T-helper 2 cell treated with Interferon-gamma antibody and Interleukin-4, amounts not matched to agents 5 μg/mL and 100 μg/mL, for 36 hours (primary cell): Measurements from ENCODE around the gene LARP4.
A peak's percentile ranks its signal among the peaks of the same experiment; 100 is the strongest.
"Not testable (repeated sequence)": the region's sequence is repeated elsewhere in the genome, so short reads cannot be mapped to it uniquely, and the experiment has no call there.

Experiments used
- DNase-seq: peaks from one replicate; pipeline ENCODE4 v3.0.0; 2021; ENCODE audit warnings: low spot score
- H3K27ac Mint-ChIP-seq: one replicate; pipeline ENCODE4 v1.8.0; 2021; ENCODE audit warnings: mild to moderate bottlenecking, mixed read lengths
- H3K27me3 Mint-ChIP-seq: one replicate; pipeline ENCODE4 v1.8.0; 2021; ENCODE audit warnings: low read depth, mixed read lengths
- H3K36me3 Mint-ChIP-seq: one replicate; pipeline ENCODE4 v1.8.0; 2021; ENCODE audit warnings: low read depth, mixed read lengths
- H3K4me1 Mint-ChIP-seq: one replicate; pipeline ENCODE4 v1.8.0; 2021; ENCODE audit warnings: low read depth, mixed read lengths
- H3K4me3 Mint-ChIP-seq: one replicate; pipeline ENCODE4 v1.8.0; 2022; ENCODE audit warnings: mild to moderate bottlenecking, moderate library complexity, mixed read lengths
- H3K9me3 Mint-ChIP-seq: one replicate; pipeline ENCODE4 v1.8.0; 2021; ENCODE audit warnings: mixed read lengths

Gene LARP4

DNA sequence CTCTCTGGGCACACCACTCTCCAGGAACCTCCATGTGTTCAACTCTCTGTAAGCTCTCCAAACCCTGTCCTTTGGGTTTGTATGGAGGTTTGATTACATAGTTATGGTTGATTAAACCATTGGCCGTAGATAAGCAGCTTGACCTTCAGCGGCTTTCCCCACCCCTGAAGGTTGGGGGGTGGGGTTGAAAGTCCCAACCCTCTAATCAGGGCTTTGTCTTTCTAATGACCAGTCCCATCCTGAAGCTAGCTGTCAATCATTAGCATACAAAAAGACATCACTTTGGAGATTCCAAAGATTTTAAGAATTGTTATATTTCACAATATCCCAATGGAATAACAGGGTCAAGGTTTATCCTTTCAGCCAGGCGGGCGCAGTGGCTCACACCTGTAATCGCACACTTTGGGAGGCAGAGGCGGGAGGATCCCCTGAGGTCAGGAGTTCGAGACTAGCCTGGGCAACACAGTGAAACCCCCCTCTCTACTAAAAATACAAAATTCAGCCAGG lies 12.7 kb upstream of the LARP4 start:
- Mint-ChIP-seq H3K36me3 (no peaks in the 10 kb centered on the region), H3K4me3 (no peak overlapping the region), H3K9me3 (no peaks in the 10 kb centered on the region), H3K27ac (no peak overlapping the region), H3K27me3 (no peaks in the 10 kb centered on the region), H3K4me1 (peaks cover 2% of the 10 kb centered on the region)
- no peak for DNase-seq

DNA sequence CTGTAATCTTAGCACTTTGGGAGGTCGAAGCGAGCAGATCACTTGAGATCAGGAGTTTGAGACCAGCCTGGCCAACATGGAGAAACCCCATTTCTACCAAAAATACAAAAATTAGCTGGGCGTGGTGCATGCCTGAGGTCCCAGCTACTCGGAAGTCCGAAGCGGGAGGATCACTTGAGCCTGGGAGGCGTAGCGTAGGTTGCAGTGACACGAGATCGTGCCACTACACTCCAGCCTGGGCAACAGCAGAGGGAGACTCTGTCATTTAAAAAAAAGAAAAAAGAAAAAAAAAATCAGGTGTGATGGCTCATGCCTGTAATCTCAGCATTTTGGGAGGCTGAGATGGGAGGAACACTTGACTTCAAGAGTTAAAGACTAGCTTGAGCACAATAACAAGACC lies 11.9 kb upstream of the LARP4 start:
- H3K27ac Mint-ChIP-seq, H3K9me3 Mint-ChIP-seq, H3K4me1 Mint-ChIP-seq, H3K36me3 Mint-ChIP-seq, H3K4me3 Mint-ChIP-seq, DNase-seq, H3K27me3 Mint-ChIP-seq: not testable (repeated sequence)

DNA sequence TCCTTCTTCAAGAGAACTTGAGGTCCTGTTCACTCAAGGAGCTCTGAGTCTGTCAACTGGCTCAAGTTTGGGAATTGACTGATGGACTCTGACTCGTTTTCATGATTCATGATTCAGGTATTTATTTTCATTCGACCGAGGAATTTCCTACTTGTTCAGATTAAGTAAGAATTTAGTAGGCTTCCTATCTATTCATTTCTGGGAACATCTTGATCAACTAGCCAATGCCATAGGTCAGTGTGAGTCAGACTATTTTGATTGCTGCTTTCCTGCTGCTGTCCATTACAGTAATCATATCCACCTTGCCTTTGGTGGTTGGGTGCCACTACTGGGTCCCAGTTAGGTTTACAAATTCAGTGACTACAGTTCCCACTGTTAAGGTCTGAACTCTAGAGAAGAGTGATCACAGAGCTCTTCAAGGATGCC lies 10.4 kb upstream of the LARP4 start:
- H3K27me3 Mint-ChIP-seq: no peaks in the 10 kb centered on the region
- DNase-seq: no peak
- H3K4me3 Mint-ChIP-seq: no peak overlapping the region
- no peaks in the 10 kb centered on the region for H3K9me3 Mint-ChIP-seq
- peaks cover 2% of the 10 kb centered on the region for H3K4me1 Mint-ChIP-seq
- no peaks in the 10 kb centered on the region for H3K36me3 Mint-ChIP-seq
- H3K27ac Mint-ChIP-seq: no peak overlapping the region

DNA sequence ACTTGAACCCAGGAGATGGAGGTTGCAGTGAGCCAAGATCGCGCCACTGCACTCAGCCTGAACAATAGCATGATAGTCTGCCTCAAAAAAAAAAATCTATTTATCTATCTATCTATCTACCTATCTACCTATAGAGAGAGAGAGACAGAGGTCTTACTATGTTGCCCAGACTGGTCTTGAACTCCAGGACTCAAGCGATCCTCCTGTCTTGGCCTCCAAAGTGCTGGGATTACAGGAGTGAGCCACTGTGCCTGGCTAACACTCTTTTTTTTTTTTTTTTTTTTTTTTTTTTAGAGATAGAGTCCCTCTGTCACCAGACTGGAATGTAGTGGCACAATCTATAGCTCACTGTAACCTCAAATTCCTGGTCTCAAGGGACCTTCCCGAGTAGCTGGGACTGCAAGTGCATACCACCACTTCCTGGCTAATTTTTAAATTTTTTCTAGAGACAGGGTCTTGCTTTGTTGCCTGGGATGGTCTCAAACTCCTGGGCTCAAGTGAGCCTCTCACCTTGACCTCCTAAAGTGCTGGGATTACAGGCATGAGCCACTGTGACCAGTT lies 6.1 kb upstream of the LARP4 start:
- H3K9me3 Mint-ChIP-seq: peaks cover 5% of the 10 kb centered on the region
- H3K27me3 Mint-ChIP-seq: peaks cover 3% of the 10 kb centered on the region
- H3K27ac Mint-ChIP-seq: no peak overlapping the region
- H3K36me3 Mint-ChIP-seq: no peaks in the 10 kb centered on the region
- H3K4me1 Mint-ChIP-seq: peaks cover 1% of the 10 kb centered on the region
- DNase-seq: no peak
- H3K4me3 Mint-ChIP-seq: no peak overlapping the region

DNA sequence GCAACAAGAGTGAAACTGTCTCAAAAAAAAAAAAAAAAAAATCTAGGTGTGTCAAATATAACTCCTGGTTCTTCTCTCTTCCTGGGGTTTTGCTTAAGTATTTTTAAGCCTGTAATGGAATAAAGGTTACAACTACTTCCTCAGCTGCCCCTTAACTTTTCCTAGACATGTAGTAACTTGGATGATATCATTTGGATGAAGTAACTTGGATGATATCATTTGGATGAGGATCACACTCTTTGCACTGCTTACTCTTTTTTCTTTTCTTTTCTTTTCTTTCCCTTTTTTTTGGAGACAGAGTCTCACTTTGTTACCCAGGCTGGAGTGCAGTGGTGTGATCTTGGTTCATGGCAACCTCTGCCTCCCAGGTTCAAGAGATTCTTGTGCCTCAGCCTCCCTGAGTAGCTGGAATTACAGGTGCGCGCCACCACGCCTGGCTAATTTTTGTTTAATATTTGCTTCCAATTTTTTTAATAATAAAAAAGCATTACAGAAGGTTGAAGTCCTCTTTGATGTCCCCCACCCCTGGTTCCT lies 3.5 kb upstream of the LARP4 start:
- H3K36me3 Mint-ChIP-seq: peaks cover 8% of the 10 kb centered on the region
- H3K4me1 Mint-ChIP-seq: peaks cover 8% of the 10 kb centered on the region
- no peak for DNase-seq
- no peak overlapping the region for H3K27ac Mint-ChIP-seq
- H3K9me3 Mint-ChIP-seq: peaks cover 5% of the 10 kb centered on the region
- H3K4me3 Mint-ChIP-seq: no peak overlapping the region
- H3K27me3 Mint-ChIP-seq: peaks cover 3% of the 10 kb centered on the region

DNA sequence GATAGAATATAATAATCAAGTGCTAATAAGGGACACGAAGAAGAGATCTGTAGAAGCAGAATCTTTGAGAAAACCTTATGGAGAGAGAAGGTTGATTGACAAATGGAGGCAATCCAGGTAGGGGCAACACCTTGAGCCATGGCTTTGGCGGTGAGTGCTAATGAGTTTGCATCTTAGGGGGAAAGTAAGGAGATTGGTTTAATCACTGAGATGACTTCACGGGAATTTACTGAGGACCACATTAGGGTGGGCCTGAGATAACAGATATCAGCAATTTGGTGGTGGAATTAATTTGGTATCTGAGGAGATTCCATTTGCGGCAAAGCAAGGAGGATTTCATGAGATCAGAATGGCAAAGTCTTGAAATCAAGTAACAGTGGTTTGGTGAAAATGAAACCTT lies 1.8 kb upstream of the LARP4 start:
- H3K27ac Mint-ChIP-seq: peak overlapping the region; percentile 41
- H3K4me1 Mint-ChIP-seq: peaks cover 24% of the 10 kb centered on the region
- H3K36me3 Mint-ChIP-seq: peaks cover 13% of the 10 kb centered on the region
- H3K4me3 Mint-ChIP-seq: peak overlapping the region; percentile 65
- peaks cover 5% of the 10 kb centered on the region for H3K9me3 Mint-ChIP-seq
- no peak for DNase-seq
- peaks cover 3% of the 10 kb centered on the region for H3K27me3 Mint-ChIP-seq

DNA sequence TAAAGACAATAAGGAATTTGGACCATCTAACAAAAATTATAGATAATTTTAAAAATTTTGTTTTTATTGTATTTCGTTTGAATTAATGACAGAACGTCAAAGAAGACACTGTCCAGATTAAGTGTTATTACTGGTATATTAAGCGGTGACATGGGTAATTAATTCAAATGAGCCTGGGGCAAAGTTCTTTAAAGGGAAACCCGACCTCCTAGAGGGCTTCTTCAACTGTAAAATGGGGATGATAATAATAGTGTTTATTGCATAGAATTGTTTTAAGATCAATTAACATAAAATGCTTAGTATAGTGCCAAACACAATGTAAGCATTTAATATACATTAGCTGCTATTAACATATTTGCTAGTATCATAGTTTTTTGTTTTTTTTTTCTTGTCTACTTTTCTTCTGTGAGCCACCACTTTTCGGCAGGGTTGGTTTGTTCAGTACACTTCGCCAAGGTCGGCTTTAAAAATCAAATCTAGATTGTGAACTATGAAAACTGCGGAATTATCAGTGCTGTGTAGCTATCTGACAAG lies 514 bp upstream of the LARP4 start:
- H3K36me3 Mint-ChIP-seq: peaks cover 16% of the 10 kb centered on the region
- peaks cover 3% of the 10 kb centered on the region for H3K27me3 Mint-ChIP-seq
- peak overlapping the region; percentile 95 for H3K27ac Mint-ChIP-seq
- no peak for DNase-seq
- peaks cover 27% of the 10 kb centered on the region for H3K4me1 Mint-ChIP-seq
- H3K4me3 Mint-ChIP-seq: peak overlapping the region; percentile 98
- H3K9me3 Mint-ChIP-seq: peaks cover 5% of the 10 kb centered on the region

DNA sequence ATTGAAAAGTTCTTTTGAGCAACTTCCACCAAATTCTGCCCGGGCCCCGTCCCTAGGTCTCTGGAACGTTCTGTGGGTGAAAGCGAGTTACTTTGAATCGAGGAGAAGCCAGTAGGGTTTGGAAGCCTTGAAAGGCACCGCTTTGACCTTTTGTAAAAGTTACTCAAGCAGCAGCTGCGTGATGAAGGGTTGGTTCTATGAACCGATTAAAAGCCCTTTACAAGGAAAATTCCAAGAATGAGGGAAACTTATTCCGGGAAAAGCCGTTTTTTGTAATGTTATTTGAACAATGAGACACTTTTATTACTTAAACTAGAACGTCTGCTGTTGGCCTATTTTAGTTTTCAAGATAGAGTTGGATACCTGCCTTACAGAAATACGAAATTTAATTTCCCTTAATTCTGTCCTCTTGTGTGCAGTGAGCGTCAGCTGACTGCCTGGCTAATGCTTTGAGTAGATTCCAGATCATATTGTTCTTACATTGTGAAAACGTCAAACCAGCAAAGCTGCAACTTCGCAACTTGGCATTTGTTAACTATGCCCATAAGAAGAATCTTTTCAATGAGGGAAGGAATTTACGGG lies 906 bp downstream of the LARP4 start:
- DNase-seq: no peak
- peaks cover 16% of the 10 kb centered on the region for H3K36me3 Mint-ChIP-seq
- H3K4me1 Mint-ChIP-seq: peaks cover 27% of the 10 kb centered on the region
- peaks cover 5% of the 10 kb centered on the region for H3K9me3 Mint-ChIP-seq
- H3K4me3 Mint-ChIP-seq: peak overlapping the region; percentile 98
- peak overlapping the region; percentile 95 for H3K27ac Mint-ChIP-seq
- peaks cover 3% of the 10 kb centered on the region for H3K27me3 Mint-ChIP-seq

DNA sequence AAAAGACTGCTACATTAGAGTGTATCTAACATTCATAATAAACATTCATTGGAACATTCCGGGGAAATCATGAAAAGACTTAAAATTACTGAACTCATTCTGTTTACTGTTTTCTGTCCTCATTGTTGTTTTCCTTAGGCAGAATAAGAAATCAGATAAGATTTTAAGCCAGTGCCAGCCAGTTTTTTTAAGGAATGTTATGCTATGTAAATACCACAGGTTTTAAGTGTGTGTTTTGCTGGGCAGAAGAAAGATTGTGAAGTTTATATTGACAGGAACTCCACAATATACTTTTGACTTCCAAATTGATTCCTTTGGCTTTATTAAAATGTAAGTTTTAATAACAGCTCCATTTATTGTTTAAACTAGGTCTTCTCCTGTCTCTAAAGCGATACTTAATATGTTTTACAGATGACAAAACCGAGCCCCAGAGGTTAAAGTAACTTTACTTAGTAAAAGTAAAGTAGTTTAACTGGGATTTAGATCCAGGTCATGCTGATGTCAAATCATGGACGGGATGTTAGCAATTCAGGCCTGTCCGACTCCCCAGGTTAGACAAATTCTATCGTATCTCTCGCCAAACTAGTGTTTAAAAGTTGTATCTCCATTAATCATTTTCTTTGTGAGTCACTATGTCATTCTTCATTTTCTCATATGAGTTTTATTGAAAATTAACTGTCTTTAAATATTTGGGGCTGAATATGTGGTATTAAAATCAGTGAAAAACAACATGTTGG lies 1.7 kb downstream of the LARP4 start:
- no peak for DNase-seq
- Mint-ChIP-seq H3K36me3 (peaks cover 16% of the 10 kb centered on the region), H3K27ac (no peak overlapping the region), H3K4me3 (peak overlapping the region; percentile 98), H3K4me1 (peaks cover 27% of the 10 kb centered on the region), H3K27me3 (no peaks in the 10 kb centered on the region), H3K9me3 (peaks cover 5% of the 10 kb centered on the region)

DNA sequence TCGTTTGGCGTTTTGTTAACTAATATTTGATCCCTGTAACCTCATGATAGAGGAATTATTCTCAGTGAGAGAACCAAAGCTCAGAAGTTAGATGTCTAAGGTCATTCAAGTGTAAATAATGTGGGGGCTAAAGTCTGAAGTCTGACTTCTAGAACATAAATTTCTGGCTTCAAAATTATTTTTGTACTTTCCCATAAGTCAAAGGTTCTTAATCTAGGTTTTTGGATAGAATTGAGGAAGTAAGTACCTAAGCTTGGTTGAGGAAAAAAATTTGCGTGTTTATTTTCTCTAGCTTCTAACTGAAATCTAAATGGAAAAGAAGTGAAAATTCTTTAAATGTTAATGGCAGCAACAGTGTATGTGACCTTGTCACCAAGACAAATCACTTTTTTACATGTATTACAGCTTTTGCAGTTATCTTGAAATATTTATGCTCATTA lies 2.3 kb downstream of the LARP4 start:
- no peaks in the 10 kb centered on the region for H3K27me3 Mint-ChIP-seq
- H3K4me3 Mint-ChIP-seq: peak overlapping the region; percentile 98
- no peak overlapping the region for H3K27ac Mint-ChIP-seq
- DNase-seq: no peak
- peaks cover 5% of the 10 kb centered on the region for H3K9me3 Mint-ChIP-seq
- peaks cover 29% of the 10 kb centered on the region for H3K4me1 Mint-ChIP-seq
- peaks cover 19% of the 10 kb centered on the region for H3K36me3 Mint-ChIP-seq

DNA sequence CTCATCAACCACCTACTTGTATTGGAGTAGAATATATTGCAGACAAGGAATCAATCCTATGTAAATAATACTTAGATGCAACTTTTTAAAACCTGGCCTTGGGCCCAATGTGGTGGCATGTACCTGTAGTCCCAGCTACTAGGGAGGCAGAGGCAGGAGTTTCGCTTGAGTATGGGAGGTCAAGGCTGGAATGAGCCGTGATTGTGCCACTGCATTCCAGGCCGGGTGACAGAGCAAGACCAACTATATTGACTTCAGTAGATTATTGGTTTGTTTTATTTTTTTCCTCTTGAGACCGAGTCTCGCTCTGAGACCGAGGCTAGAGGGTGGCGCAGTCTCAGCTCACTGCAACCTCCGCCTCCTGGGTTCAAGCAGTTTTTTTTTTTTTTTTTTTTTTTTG lies 3.6 kb downstream of the LARP4 start:
- Mint-ChIP-seq H3K9me3 (no peaks in the 10 kb centered on the region), H3K36me3 (peaks cover 21% of the 10 kb centered on the region), H3K4me1 (peaks cover 28% of the 10 kb centered on the region), H3K4me3 (no peak overlapping the region), H3K27me3 (no peaks in the 10 kb centered on the region), H3K27ac (no peak overlapping the region)
- no peak for DNase-seq

DNA sequence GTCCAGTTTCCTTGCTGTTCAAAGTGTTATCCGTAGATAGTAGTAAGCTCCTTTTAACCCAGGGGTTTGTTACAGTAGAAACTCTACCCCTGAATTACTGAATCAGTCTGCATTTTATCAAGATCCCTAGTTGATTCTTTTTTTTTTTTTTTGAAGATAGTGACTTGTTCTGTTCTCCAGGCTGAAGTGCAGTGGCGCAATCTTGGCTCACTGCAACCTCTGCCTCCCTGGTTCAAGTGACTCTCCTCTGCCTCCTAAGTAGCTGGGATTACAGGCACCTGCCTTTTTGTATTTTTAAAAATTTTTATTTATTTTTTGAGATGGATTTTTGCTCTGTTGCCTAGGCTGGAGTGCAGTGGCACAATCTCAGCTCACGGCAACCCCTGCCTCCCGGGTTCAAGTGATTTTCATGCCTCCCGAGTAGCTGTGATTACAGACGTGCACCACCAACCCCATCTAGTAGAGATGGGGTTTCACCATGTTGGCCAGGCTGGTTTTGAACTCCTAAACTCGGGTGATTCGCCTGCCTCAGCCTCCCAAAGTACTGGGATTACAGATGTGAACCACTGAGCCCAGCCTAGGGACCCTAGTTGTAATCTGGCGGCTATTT lies 10.5 kb downstream of the LARP4 start:
- no peaks in the 10 kb centered on the region for H3K27me3 Mint-ChIP-seq
- H3K4me1 Mint-ChIP-seq: peaks cover 10% of the 10 kb centered on the region
- no peak overlapping the region for H3K4me3 Mint-ChIP-seq
- H3K9me3 Mint-ChIP-seq: no peaks in the 10 kb centered on the region
- H3K36me3 Mint-ChIP-seq: peaks cover 18% of the 10 kb centered on the region
- no peak overlapping the region for H3K27ac Mint-ChIP-seq
- DNase-seq: no peak

DNA sequence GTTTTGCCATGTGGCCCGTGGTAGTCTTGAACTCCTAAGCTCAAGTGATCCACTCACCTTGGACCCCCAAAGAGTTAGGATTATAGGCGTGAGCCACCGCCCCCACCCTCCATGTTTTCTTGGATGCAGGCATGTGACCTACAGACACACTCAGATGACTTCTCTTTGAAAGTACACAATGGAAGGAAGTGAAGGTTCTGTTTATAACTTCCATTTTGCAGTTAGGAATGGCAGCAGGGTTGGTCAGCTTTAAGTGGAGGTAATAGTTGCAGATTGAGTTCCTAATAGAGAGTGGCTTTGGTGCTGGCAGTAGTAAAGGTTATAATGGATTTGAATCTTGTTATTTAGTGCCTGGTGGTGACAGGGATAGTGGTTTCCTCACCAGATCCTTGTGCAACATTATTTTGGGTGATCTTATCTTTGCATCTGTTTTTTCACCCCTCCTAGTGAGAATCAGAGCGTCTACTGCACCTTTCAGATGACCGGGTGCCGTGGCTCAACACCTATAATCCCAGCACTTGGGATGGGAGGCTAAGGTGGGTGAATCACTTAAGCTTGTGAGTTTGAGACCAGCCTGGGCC lies 15.3 kb downstream of the LARP4 start:
- peak overlapping the region; percentile 31 for H3K27ac Mint-ChIP-seq
- H3K4me1 Mint-ChIP-seq: peaks cover 16% of the 10 kb centered on the region
- H3K9me3 Mint-ChIP-seq: no peaks in the 10 kb centered on the region

More for the DNA sequence above, 15.3 kb downstream of the LARP4 start:
- Mint-ChIP-seq H3K36me3 (peaks cover 17% of the 10 kb centered on the region), H3K27me3 (no peaks in the 10 kb centered on the region), H3K4me3 (no peak overlapping the region)
- no peak for DNase-seq
